ENCODE measurements around the gene C1QA. TPM values are rescaled to one million over a fixed set of nuclear protein-coding genes. Genes with fewer than 3 reads are reported as not detected.

C1QA gene
- total and polyA plus RNA-seq, 2 of the 4 experiments (the other 2 are of a cell fraction), result not detected

DNA sequence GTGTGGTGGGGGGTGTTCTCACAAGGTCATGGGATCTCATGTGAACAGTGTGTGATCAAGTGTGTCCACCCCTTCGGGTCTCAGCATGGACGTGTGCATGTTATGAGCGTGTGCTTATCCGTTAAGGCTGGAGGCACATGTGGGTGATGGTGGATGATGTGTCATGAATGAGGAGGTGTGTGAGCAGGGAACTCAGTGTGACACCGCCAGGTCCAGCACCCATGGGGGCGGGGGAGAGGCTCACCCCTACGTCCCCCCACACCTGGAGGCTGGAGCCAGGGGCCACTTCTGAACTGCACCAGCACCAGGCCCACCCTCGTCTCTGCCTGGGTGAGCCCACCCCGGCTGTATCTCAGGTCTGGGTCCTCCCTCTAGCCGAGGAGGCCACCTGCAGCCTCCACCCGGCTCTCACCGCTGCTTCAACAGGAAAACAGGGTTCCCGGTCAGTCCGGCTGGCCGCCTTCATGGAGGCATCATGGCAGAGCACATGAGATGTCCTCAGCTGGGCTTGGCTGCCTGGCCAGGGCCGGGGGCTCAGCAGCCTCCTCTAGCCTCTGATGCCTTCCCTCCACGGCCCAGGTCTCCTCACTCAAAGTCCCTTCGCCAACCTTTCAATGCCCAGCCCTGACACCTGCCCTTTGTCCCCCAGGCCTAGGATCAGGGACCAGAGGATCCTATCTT lies 34.2 kb upstream of the C1QA start:
- DNase-seq, result no peak
- no peaks in the 10 kb centered on the region for H3K79me1 ChIP-seq (ENCODE audit: low read depth in 1 of 2, low read length in 2 of 2)
- intact Hi-C loops (cut with micrococcal nuclease), result no loop called here
- no peak for ATAC-seq (ENCODE audit: low read depth)
- H3K4me2 ChIP-seq (ENCODE audit: low read depth, low read length), result no peak overlapping the region
- H3K9ac ChIP-seq (ENCODE audit: low read depth, low read length), result no peak overlapping the region
- H4K8ac ChIP-seq (ENCODE audit: low read depth in 2 of 2, low read length in 2 of 2), result no peak overlapping the region
- no peaks in the 10 kb centered on the region for H3K4me1 ChIP-seq (ENCODE audit: control insufficient read depth, insufficient read depth, low read length)
- in situ Hi-C loops (cut with MboI; ENCODE audit: low sequenced_read_pairs), result no loop called here
- H3K23ac ChIP-seq (ENCODE audit: low read depth, low read length), result no peak overlapping the region
- POLR2A ChIA-PET (ENCODE audit: unreplicated experiment), result no interaction called here
- 48% methylated on average over 5 of the region's 18 CpGs; no CpG with 5 or more reads in 1 of the 2 experiments for WGBS, 2 experiments (ENCODE audit: extremely low coverage in 2 of 2, insufficient read length in 1 of 2)
- H3K4ac ChIP-seq (ENCODE audit: low read depth, low read length), result no peak overlapping the region
- H2AK5ac ChIP-seq (ENCODE audit: low read depth, low read length), result no peak overlapping the region
- H3K27me3 ChIP-seq (ENCODE audit: control insufficient read depth, insufficient read depth, low read length), result peaks cover 57% of the 10 kb centered on the region
- 0 out of 2 replicates have a peak, but pooled peaks cover 3% of the 10 kb centered on the region for H4K20me1 ChIP-seq (ENCODE audit: insufficient read depth, low read length)
- no peak overlapping the region for H2BK20ac ChIP-seq (ENCODE audit: low read depth, low read length)
- dilution Hi-C loops (cut with HindIII; ENCODE audit: low sequenced_read_pairs, unreplicated experiment), result no loop called here
- no peak overlapping the region for H2BK15ac ChIP-seq (ENCODE audit: low read depth, low read length)
- CTCF ChIA-PET, result no interaction called here
- no peak overlapping the region for H2AFZ ChIP-seq (replicated peaks; ENCODE audit: low read length, poor library complexity)
- H3K27ac ChIP-seq (ENCODE audit: insufficient read depth, low read length), result no peak overlapping the region
- no peaks in the 10 kb centered on the region for H3K9me3 ChIP-seq (ENCODE audit: control insufficient read depth, insufficient read depth, low read length)
- TF ChIP-seq RFX5 (IDR thresholded peaks at IDR 0.05; ENCODE audit: low read depth, low read length), result no peak
- TF ChIP-seq RCOR1 (IDR thresholded peaks at IDR 0.05; ENCODE audit: insufficient replicate concordance, low read length), result no peak
- TF ChIP-seq, protein P1, sequence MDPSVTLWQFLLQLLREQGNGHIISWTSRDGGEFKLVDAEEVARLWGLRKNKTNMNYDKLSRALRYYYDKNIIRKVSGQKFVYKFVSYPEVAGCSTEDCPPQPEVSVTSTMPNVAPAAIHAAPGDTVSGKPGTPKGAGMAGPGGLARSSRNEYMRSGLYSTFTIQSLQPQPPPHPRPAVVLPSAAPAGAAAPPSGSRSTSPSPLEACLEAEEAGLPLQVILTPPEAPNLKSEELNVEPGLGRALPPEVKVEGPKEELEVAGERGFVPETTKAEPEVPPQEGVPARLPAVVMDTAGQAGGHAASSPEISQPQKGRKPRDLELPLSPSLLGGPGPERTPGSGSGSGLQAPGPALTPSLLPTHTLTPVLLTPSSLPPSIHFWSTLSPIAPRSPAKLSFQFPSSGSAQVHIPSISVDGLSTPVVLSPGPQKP (IDR thresholded peaks at IDR 0.05; ENCODE audit: borderline replicate concordance, low read depth, low read length), result no peak
- TF ChIP-seq RAD21 (IDR thresholded peaks at IDR 0.05; ENCODE audit: low read length), result no peak
- TF ChIP-seq CHD1 (IDR thresholded peaks at IDR 0.05; ENCODE audit: low read depth, low read length), result no peak
- no peak for TF ChIP-seq MAZ (IDR thresholded peaks at IDR 0.05; ENCODE audit: borderline replicate concordance, low read depth, low read length)
- TF ChIP-seq MAFK (IDR thresholded peaks at IDR 0.05; ENCODE audit: low read depth, low read length), result no peak
- TF ChIP-seq, protein P2, sequence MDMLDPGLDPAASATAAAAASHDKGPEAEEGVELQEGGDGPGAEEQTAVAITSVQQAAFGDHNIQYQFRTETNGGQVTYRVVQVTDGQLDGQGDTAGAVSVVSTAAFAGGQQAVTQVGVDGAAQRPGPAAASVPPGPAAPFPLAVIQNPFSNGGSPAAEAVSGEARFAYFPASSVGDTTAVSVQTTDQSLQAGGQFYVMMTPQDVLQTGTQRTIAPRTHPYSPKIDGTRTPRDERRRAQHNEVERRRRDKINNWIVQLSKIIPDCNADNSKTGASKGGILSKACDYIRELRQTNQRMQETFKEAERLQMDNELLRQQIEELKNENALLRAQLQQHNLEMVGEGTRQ (IDR thresholded peaks at IDR 0.05; ENCODE audit: low read depth, low read length), result no peak
- no peak for TF ChIP-seq SMC3 (IDR thresholded peaks at IDR 0.05; ENCODE audit: low read depth, low read length)
- no peak overlapping the region for H4K5ac ChIP-seq (ENCODE audit: low read depth, low read length)
- no peak overlapping the region for H2BK5ac ChIP-seq (ENCODE audit: low read depth, low read length, poor library complexity, severe bottlenecking)
- H3K4me3 ChIP-seq (ENCODE audit: insufficient read depth, low read depth, low read length), result no peak overlapping the region
- no peaks in the 10 kb centered on the region for H3K9me1 ChIP-seq (ENCODE audit: insufficient read depth, low read length)
- no peak overlapping the region for H4K91ac ChIP-seq (ENCODE audit: insufficient read depth, low read depth, low read length)
- H3K14ac ChIP-seq (replicated peaks; ENCODE audit: low read depth, low read length), result no peak overlapping the region
- H2BK120ac ChIP-seq (ENCODE audit: low read depth, low read length), result no peak overlapping the region
- no TSS peak for BruUV-seq (replicated peaks)
- H3K56ac ChIP-seq (ENCODE audit: extremely low read depth, insufficient read depth, low read length), result no peak overlapping the region
- no peak overlapping the region for H2AK9ac ChIP-seq (replicated peaks; ENCODE audit: low read depth, low read length, poor library complexity)
- no peak overlapping the region for H3K18ac ChIP-seq (ENCODE audit: low read depth, low read length)
- no peaks in the 10 kb centered on the region for H3K36me3 ChIP-seq (ENCODE audit: control insufficient read depth, insufficient read depth, low read length)

All from IMR-90 (cell line).